Psoas muscle (tissue), 8 donors: Measurements from ENCODE around the gene DLG5. TPM values are rescaled to one million over a fixed set of nuclear protein-coding genes. Genes with fewer than 3 reads are reported as not detected.

ENCODE experiments used
- ATAC-seq, 4 donors: fragments of 200-7000 bp; cut with Tn5 transposase; one replicate each; pipeline ENCODE4 v1.9.1; 2020; ENCODE audit warnings: moderate library complexity in 3 of 4, mild to moderate bottlenecking in 2 of 4
- DNase-seq, 2 donors: peaks; one replicate each; pipeline ENCODE4 v3.0.0-alpha.2; 2020
- H3K27ac ChIP-seq: fragments of 200-600 bp; one replicate; pipeline ENCODE4 v1.8.0; 2022
- H3K27me3 ChIP-seq, 3 donors: fragments of 200-600 bp in 1 of 3; one replicate each; pipeline versions ENCODE4 v1.6.1 to v1.8.0; 2013 to 2022; ENCODE audit warnings: low read length in 2 of 3, mild to moderate bottlenecking in 2 of 3, moderate library complexity in 1 of 3; ENCODE audit not compliant: insufficient read depth in 3 of 3
- H3K36me3 ChIP-seq, 2 donors: fragments of 200-600 bp in 1 of 2; one replicate each; pipeline versions ENCODE4 v1.6.1 to v1.8.0; 2013 to 2022; ENCODE audit warnings: low read depth in 1 of 2, mild to moderate bottlenecking in 1 of 2, moderate library complexity in 1 of 2; ENCODE audit not compliant: insufficient read depth in 1 of 2
- H3K4me1 ChIP-seq: fragments of 200-600 bp; one replicate; pipeline ENCODE4 v1.8.0; 2022
- H3K4me3 ChIP-seq: fragments of 200-600 bp; one replicate; pipeline ENCODE4 v1.8.0; 2022; ENCODE audit warnings: mild to moderate bottlenecking
- H3K9me3 ChIP-seq: fragments of 200-600 bp; one replicate; pipeline ENCODE4 v1.8.0; 2022
- CTCF ChIP-seq: fragments of 200-600 bp; IDR thresholded peaks from one replicate; pipeline ENCODE4 v1.8.0; 2022; ENCODE audit warnings: antibody characterized with exemption
- WGBS, 3 donors: extraction: QIAGEN DNeasy Blood & Tissue Kit; methylation state at CpG; one replicate each; pipeline versions ENCODE4 v1.1.6 to v1.1.7; 2013; 5-methylcytosine and 5-hydroxymethylcytosine counted together
- intact Hi-C, 2 donors: fragments of 100-400 bp; cut with DNase I; formaldehyde crosslinking; loops; one replicate each; pipeline versions ENCODE4 v1.11.0 to v1.14.2; 2022
- polyA plus RNA-seq, 3 donors: library from polyadenylated mRNA; stranded (reverse); fragments of 200-250 nt; gene quantifications; one replicate each; pipeline ENCODE4 v1.2.3, GENCODE V29; 2013
- total RNA-seq, 4 donors: library from RNA; stranded (reverse); fragmentation: NEBNext Ultra II Directional in 2 of 4; extraction: Animal tissue kit (Norgen Biotek cat#: 25700) in 2 of 4; gene quantifications; one replicate each; pipeline versions ENCODE4 v1.2.1 to v1.2.4, GENCODE V29; 2021 to 2023
- donor health status: healthy with polysubstance abuse.
- donor health status: DM: no; HTN: no; CAD: no; lungs with moderate emphysema.
- donor health status: Bipolar disorder and iron deficiency.
- donor health status: healthy.
- donor health status: DM: yes; HTN: yes; CAD: no.
- donor health status: DM: no; HTN: no; CAD: no.
- donor health status: DM: no; HTN: no; CAD: no.
- donor health status: DM: yes; HTN: yes; CAD: no.

Gene DLG5
- total and polyA plus RNA-seq, 7 donors = 10.2 to 62.9 (median 36.9) TPM

GRCh38 chr10:77868523-77868922 lies 58.0 kb downstream of the DLG5 start:
- no peak for TF ChIP-seq CTCF

GRCh38 chr10:77867124-77867719 lies 59.3 kb downstream of the DLG5 start:
- Histone ChIP-seq H3K9me3 (no peaks in the 10 kb centered on the region), H3K27me3 (no peaks in the 10 kb centered on the region), H3K4me3 (no peak overlapping the region), H3K36me3 (peaks cover 0 to 31% of the 10 kb centered on the region in 2 donors), H3K27ac (no peak overlapping the region), H3K4me1 (peaks cover 4% of the 10 kb centered on the region)
- intact Hi-C loops = no loop called here
- WGBS, 3 donors = 82 to 85% (median 84%) methylated on average over 6 of the region's 6 CpGs
- no peak for DNase-seq
- no peak for TF ChIP-seq CTCF
- no peak for ATAC-seq

More at GRCh38 chr10:77868523-77868922, 58.0 kb downstream of the DLG5 start:
- Histone ChIP-seq H3K9me3 (no peaks in the 10 kb centered on the region), H3K27ac (no peak overlapping the region), H3K27me3 (no peaks in the 10 kb centered on the region), H3K4me1 (peaks cover 3% of the 10 kb centered on the region), H3K36me3 (peaks cover 0 to 31% of the 10 kb centered on the region in 2 donors), H3K4me3 (no peak overlapping the region)
- ATAC-seq (no peak), DNase-seq (no peak)
- 90 to 97% (median 97%) methylated on average over 3 of the region's 3 CpGs for WGBS, 3 donors
- intact Hi-C loops = no loop called here

GRCh38 chr10:77866598-77866997 lies 60.0 kb downstream of the DLG5 start:
- Histone ChIP-seq H3K4me1 (peaks cover 4% of the 10 kb centered on the region), H3K36me3 (peaks cover 0 to 31% of the 10 kb centered on the region in 2 donors), H3K4me3 (no peak overlapping the region), H3K9me3 (no peaks in the 10 kb centered on the region), H3K27me3 (no peaks in the 10 kb centered on the region), H3K27ac (no peak overlapping the region)
- DNase-seq (no peak), ATAC-seq (no peak)
- 89 to 92% (median 90%) methylated on average over 3 of the region's 3 CpGs for WGBS, 3 donors
- no peak for TF ChIP-seq CTCF
- intact Hi-C loops = no loop called here

GRCh38 chr10:77865580-77866324 lies 60.8 kb downstream of the DLG5 start:
- intact Hi-C loops = no loop called here
- Histone ChIP-seq H3K36me3 (peaks cover 0 to 31% of the 10 kb centered on the region in 2 donors), H3K9me3 (no peaks in the 10 kb centered on the region), H3K4me1 (peaks cover 4% of the 10 kb centered on the region), H3K27me3 (no peaks in the 10 kb centered on the region), H3K27ac (no peak overlapping the region), H3K4me3 (no peak overlapping the region)
- DNase-seq (no peak), ATAC-seq (peak; percentile 14 to 39 (median 32))
- 50 to 74% (median 64%) methylated on average over 17 of the region's 17 CpGs for WGBS, 3 donors
- TF ChIP-seq CTCF = no peak
